HL-60 (cell line): Measurements from ENCODE around the gene ALKBH5.

Experiments
- GABPA ChIP-seq: IDR thresholded peaks from 2 replicates; pipeline ENCODE4 v1.6.1; 2012; ENCODE audit warnings: low read depth
- POLR2AphosphoS5 ChIP-seq: IDR thresholded peaks from 2 replicates; pipeline ENCODE4 v1.6.1; 2012; ENCODE audit warnings: low read depth
- SPI1 ChIP-seq: IDR thresholded peaks from 2 replicates; pipeline ENCODE4 v1.6.1; 2012; ENCODE audit warnings: low read depth, mild to moderate bottlenecking, borderline replicate concordance
- TF ChIP-seq, protein P1 (sequence below): IDR thresholded peaks from one replicate; pipeline ENCODE4 v1.5.1; 2011; ENCODE audit warnings: low read length, control low read depth, inconsistent platforms; ENCODE audit not compliant: insufficient read depth
- TF ChIP-seq, protein P2 (sequence below): IDR thresholded peaks from 2 replicates; pipeline ENCODE4 v1.6.1; 2012; ENCODE audit warnings: low read depth; ENCODE audit not compliant: insufficient replicate concordance

DNA sequence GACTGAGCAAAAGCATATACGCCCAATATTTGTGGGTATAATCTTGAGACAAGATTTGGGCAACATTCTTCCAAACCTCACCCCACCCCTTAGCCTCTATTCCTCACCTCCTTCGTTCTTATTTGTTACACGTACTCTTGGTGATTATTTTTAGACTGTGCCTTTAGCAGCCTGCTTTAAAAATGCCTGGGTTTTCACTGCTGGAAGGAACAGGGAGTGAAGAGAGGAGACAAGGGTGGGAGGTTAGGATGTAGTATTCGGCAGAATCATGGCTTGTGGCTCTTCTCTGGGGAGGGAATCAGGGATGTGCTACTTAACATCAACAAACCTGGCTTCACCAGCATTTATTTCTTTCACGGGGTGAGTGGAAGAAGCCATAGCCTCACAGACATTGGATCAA, 11.6 kb downstream of the ALKBH5 start:
- no peak for TF ChIP-seq POLR2AphosphoS5
- TF ChIP-seq, protein P1, sequence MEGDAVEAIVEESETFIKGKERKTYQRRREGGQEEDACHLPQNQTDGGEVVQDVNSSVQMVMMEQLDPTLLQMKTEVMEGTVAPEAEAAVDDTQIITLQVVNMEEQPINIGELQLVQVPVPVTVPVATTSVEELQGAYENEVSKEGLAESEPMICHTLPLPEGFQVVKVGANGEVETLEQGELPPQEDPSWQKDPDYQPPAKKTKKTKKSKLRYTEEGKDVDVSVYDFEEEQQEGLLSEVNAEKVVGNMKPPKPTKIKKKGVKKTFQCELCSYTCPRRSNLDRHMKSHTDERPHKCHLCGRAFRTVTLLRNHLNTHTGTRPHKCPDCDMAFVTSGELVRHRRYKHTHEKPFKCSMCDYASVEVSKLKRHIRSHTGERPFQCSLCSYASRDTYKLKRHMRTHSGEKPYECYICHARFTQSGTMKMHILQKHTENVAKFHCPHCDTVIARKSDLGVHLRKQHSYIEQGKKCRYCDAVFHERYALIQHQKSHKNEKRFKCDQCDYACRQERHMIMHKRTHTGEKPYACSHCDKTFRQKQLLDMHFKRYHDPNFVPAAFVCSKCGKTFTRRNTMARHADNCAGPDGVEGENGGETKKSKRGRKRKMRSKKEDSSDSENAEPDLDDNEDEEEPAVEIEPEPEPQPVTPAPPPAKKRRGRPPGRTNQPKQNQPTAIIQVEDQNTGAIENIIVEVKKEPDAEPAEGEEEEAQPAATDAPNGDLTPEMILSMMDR: no peak
- TF ChIP-seq SPI1: no peak
- TF ChIP-seq, protein P2, sequence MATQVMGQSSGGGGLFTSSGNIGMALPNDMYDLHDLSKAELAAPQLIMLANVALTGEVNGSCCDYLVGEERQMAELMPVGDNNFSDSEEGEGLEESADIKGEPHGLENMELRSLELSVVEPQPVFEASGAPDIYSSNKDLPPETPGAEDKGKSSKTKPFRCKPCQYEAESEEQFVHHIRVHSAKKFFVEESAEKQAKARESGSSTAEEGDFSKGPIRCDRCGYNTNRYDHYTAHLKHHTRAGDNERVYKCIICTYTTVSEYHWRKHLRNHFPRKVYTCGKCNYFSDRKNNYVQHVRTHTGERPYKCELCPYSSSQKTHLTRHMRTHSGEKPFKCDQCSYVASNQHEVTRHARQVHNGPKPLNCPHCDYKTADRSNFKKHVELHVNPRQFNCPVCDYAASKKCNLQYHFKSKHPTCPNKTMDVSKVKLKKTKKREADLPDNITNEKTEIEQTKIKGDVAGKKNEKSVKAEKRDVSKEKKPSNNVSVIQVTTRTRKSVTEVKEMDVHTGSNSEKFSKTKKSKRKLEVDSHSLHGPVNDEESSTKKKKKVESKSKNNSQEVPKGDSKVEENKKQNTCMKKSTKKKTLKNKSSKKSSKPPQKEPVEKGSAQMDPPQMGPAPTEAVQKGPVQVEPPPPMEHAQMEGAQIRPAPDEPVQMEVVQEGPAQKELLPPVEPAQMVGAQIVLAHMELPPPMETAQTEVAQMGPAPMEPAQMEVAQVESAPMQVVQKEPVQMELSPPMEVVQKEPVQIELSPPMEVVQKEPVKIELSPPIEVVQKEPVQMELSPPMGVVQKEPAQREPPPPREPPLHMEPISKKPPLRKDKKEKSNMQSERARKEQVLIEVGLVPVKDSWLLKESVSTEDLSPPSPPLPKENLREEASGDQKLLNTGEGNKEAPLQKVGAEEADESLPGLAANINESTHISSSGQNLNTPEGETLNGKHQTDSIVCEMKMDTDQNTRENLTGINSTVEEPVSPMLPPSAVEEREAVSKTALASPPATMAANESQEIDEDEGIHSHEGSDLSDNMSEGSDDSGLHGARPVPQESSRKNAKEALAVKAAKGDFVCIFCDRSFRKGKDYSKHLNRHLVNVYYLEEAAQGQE: no peak
- TF ChIP-seq GABPA: no peak
